K562 (cell line): ENCODE measurements around the gene CHAC1. TPM values are rescaled to one million over a fixed set of nuclear protein-coding genes. Genes with fewer than 3 reads are reported as not detected.

ENCODE experiments used
- ATAC-seq: fragments of 200-7000 bp; cut with Tn5 transposase; 3 replicates; pipeline ENCODE4 v1.9.1; 2020; ENCODE audit warnings: moderate library complexity
- BruUV-seq: library from RNA; stranded (reverse); fragments of 400-500 nt; replicated peaks from 2 replicates; lab custom pipeline; 2021; lab: Mats Ljungman, UMichigan
- CTCF ChIA-PET: fragments of 300-600 bp; formaldehyde crosslinking; extraction: SDS; loops from one replicate; lab custom pipeline; 2021; ENCODE audit warnings: low intra/inter-chr PET ratio; lab: Yijun Ruan, JAX
- POLR2A ChIA-PET: fragments of 300-600, 350-650 bp; sonication (Branson Sonifier 250); formaldehyde crosslinking; extraction: SDS; loops from one replicate; lab custom pipeline; 2021; ENCODE audit warnings: antibody characterized with exemption, inconsistent platforms; lab: Yijun Ruan, JAX
- DNase-seq, 4 experiments: peaks; one replicate each; pipeline versions ENCODE4 v3.0.0 to v3.0.0-alpha.2; 2011 to 2018; ENCODE audit warnings: low spot score in 3 of 4, mixed read lengths in 3 of 4; ENCODE audit errors: extremely low read depth in 1 of 4
- FAIRE-seq: peaks from 2 replicates; lab custom pipeline; 2011; peaks lifted over from hg19 to GRCh38; lab: Jason Lieb, UNC
- H2AFZ ChIP-seq: 2 replicates; pipeline ENCODE4 v1.6.0; 2011; ENCODE audit warnings: low read depth, low read length, control low read depth, inconsistent platforms
- H3K27ac ChIP-seq: fragments of 200-600 bp; 3 replicates; pipeline ENCODE4 v1.8.0; 2011; ENCODE audit warnings: low read depth, mild to moderate bottlenecking, control low read depth, inconsistent platforms, low read length, moderate library complexity, mixed read lengths; ENCODE audit errors: extremely low read depth
- H3K27me3 ChIP-seq, 2 experiments: fragments of 300-600 bp in 1 of 2; 2 replicates in 1 of 2; 3 replicates in 1 of 2; pipeline versions ENCODE4 v1.6.0 to v1.8.0; 2011; ENCODE audit warnings: inconsistent platforms in 2 of 2, low read length in 2 of 2, mild to moderate bottlenecking in 1 of 2, mixed read lengths in 1 of 2, moderate library complexity in 1 of 2; ENCODE audit not compliant: control insufficient read depth in 2 of 2, insufficient read depth in 2 of 2
- H3K36me3 ChIP-seq: fragments of 300-600 bp; 3 replicates; pipeline ENCODE4 v1.8.0; 2011; ENCODE audit warnings: mild to moderate bottlenecking, low read length, inconsistent platforms; ENCODE audit not compliant: control insufficient read depth, insufficient read depth
- H3K4me1 ChIP-seq, 2 experiments: fragments of 200-600 bp in 1 of 2; replicated peaks in 1 of 2; 2 replicates in 1 of 2; 3 replicates in 1 of 2; pipeline versions ENCODE4 v1.5.1 to v1.8.0; 2011; ENCODE audit warnings: inconsistent platforms in 2 of 2, low read length in 2 of 2, mild to moderate bottlenecking in 1 of 2, mixed read lengths in 1 of 2, moderate library complexity in 1 of 2; ENCODE audit not compliant: control insufficient read depth in 2 of 2, insufficient read depth in 2 of 2
- H3K4me2 ChIP-seq: 2 replicates; pipeline ENCODE4 v1.6.1; 2011; ENCODE audit warnings: low read length, control low read depth, inconsistent platforms, mixed read lengths; ENCODE audit not compliant: insufficient read depth
- H3K4me3 ChIP-seq: fragments of 200-600 bp; sonication (generic), shearing (Covaris generic); 2 replicates; pipeline ENCODE4 v1.5.1; 2016; ENCODE audit warnings: control low read depth, inconsistent platforms
- H3K79me2 ChIP-seq: fragments of 200-600 bp; 3 replicates; pipeline ENCODE4 v1.8.0; 2011; ENCODE audit warnings: low read length, inconsistent platforms; ENCODE audit not compliant: control insufficient read depth, insufficient read depth
- H3K9ac ChIP-seq, 2 experiments: 2 replicates each; pipeline versions ENCODE4 v1.6.0 to v1.6.1; 2011; ENCODE audit warnings: low read depth in 2 of 2, low read length in 2 of 2, control low read depth in 1 of 2, inconsistent platforms in 1 of 2, mild to moderate bottlenecking in 1 of 2, mixed read lengths in 1 of 2; ENCODE audit not compliant: insufficient read depth in 1 of 2
- H3K9me1 ChIP-seq: one replicate; pipeline ENCODE4 v1.6.0; 2011; ENCODE audit warnings: inconsistent platforms, mild to moderate bottlenecking, low read length, moderate library complexity; ENCODE audit not compliant: control insufficient read depth, insufficient read depth
- H3K9me3 ChIP-seq: replicated peaks from 2 replicates; pipeline ENCODE4 v1.5.1; 2011; ENCODE audit warnings: low read depth, low read length, inconsistent platforms; ENCODE audit not compliant: control insufficient read depth, insufficient read depth
- H4K20me1 ChIP-seq: replicated peaks from 2 replicates; pipeline ENCODE4 v1.6.1; 2011; ENCODE audit warnings: low read length, inconsistent platforms, mixed read lengths; ENCODE audit not compliant: control insufficient read depth, insufficient read depth
- FOSL1 ChIP-seq: fragments of 200-800 bp; sonication (Bioruptor generic); conservative IDR thresholded peaks from 2 replicates; pipeline ENCODE4 v1.6.1; 2016; ENCODE audit warnings: missing genetic modification characterization, missing compliant biosample characterization
- FOXK2 ChIP-seq, 2 experiments: fragments of 450-650 bp; IDR thresholded peaks in 1 of 2; conservative IDR thresholded peaks in 1 of 2; 2 replicates each; pipeline ENCODE4 v1.6.1; 2016; ENCODE audit warnings: low read depth in 2 of 2, mild to moderate bottlenecking in 1 of 2
- SREBF1 ChIP-seq: fragments of 150-350 bp; IDR thresholded peaks from 2 replicates; pipeline ENCODE4 v1.6.1; 2014; ENCODE audit warnings: antibody characterized with exemption, low read depth, low read length, borderline replicate concordance
- ZBTB7A ChIP-seq: IDR thresholded peaks from 2 replicates; pipeline ENCODE4 v1.6.1; 2011; ENCODE audit warnings: low read depth, mild to moderate bottlenecking, low read length, moderate library complexity, borderline replicate concordance; ENCODE audit not compliant: control insufficient read depth
- ZEB2 ChIP-seq: fragments of 450-650 bp; IDR thresholded peaks from 2 replicates; pipeline ENCODE4 v1.6.1; 2016
- ZNF239 ChIP-seq: fragments of 250-450 bp; sonication (Bioruptor Pico); IDR thresholded peaks from 2 replicates; pipeline ENCODE4 v1.4.0; 2020; ENCODE audit warnings: mild to moderate bottlenecking
- ZNF584 ChIP-seq: fragments of 200-800 bp; sonication (Bioruptor generic); IDR thresholded peaks from 2 replicates; pipeline ENCODE4 v1.6.1; 2016; ENCODE audit warnings: low read depth, mild to moderate bottlenecking, missing genetic modification characterization, missing compliant biosample characterization
- ZNF77 ChIP-seq: fragments of 250-450 bp; sonication (Bioruptor Pico); IDR thresholded peaks from 2 replicates; pipeline ENCODE4 v1.5.0; 2020
- WGBS: fragments of 100-300 bp; shearing (Covaris generic); methylation state at CpG from one replicate; pipeline ENCODE4 v1.1.6; 2016; ENCODE audit warnings: low coverage, mixed read lengths; ENCODE audit not compliant: insufficient coverage; ENCODE audit errors: missing lambda C conversion rate; 5-methylcytosine and 5-hydroxymethylcytosine counted together
- in situ Hi-C: fragments of 300-500 bp; cut with MboI; formaldehyde crosslinking; loops from 4 replicates; pipeline ENCODE4 v1.15.0; 2018; ENCODE audit warnings: inconsistent platforms, mixed read lengths
- intact Hi-C: fragments of 100-400 bp; cut with micrococcal nuclease; formaldehyde crosslinking; loops from 2 replicates; pipeline ENCODE4 v1.14.2; 2022
- polyA plus RNA-seq, 8 experiments: library from polyadenylated mRNA; depleted of rRNA in 4 of 8; stranded (reverse) in 5 of 8; unstranded in 3 of 8; fragments of >200 nt; fragmentation: Nextera tagmentation in 2 of 8; fragmentation: Illumina TruSeq in 1 of 8; extraction: Ambion mirVana in 2 of 8; extraction: Trizol in 1 of 8; gene quantifications; 2 replicates each; pipeline versions ENCODE4 v1.2.1 to v1.2.3, GENCODE V29; 2011 to 2014; ENCODE audit warnings: inconsistent platforms in 1 of 8, missing spikeins in 1 of 8
- total RNA-seq, 7 experiments: library from RNA; depleted of rRNA in 6 of 7; stranded (reverse); fragments of >200 nt in 6 of 7; fragmentation: Illumina TruSeq in 2 of 7; extraction: Trizol in 2 of 7; gene quantifications; 2 replicates each; pipeline versions ENCODE4 v1.2.1 to v1.2.3, GENCODE V29; 2011 to 2021; ENCODE audit warnings: low replicate concordance in 1 of 7
- TF ChIP-seq, protein P1 (sequence below): sonication (generic); formaldehyde crosslinking; IDR thresholded peaks from 2 replicates; pipeline ENCODE4 v1.8.0; 2022; ENCODE audit warnings: mild to moderate bottlenecking, missing genetic modification reagents

CHAC1 gene
- total and polyA plus RNA-seq, 9 of the 15 experiments (the other 6 are each of a cell fraction or from before 2014, with no cell fraction given) = 0.47 to 39.0 (median 7.5) TPM

DNA sequence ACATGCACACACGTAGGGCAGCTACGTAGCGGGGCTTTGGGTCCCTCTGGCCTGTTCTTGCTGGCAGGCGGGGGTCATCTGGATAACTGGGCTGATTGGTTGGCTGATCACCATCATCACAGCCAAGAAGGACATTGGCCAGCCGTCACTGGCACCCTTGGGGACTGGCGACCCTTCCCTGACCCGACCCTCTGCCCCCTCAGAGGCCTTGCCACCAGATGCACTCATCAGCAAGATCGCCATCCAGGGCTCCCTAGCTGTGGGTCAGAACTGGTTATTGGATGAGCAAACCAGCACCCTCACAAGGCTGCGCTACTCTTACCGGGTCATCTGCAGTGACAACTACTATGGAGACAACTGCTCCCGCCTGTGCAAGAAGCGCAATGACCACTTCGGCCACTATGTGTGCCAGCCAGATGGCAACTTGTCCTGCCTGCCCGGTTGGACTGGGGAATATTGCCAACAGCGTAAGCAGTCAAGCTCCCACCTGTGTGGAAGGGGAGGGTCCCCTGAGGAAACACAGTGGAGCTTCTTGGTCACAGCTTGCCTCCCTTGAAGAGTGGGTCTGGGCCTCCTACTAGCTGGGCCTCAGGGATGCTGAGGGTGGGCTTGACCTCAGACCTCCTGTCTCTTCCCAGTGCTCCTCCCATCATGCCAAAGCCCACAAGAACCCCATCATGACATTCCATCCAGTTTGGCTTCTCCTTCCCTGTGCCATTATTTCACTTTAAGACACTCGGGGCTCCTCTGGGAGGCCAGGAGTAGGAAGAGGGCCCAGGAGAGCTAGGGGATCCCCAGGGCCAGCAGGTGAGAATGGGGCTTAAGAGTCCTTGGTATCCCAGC is 21.8 kb upstream of the CHAC1 start:
- in situ Hi-C loops = no loop called here
- peak overlapping the region; percentile 24 to 72; a peak in 2 of 4 replicates for H3K9ac ChIP-seq

More for the DNA sequence above, 21.8 kb upstream of the CHAC1 start:
- intact Hi-C loops = no loop called here
- H3K27ac ChIP-seq = no peak overlapping the region
- ChIA-PET CTCF (no interaction called here), POLR2A (interaction anchor here (0.6 to 1.5 kb wide), 8 partner anchors 9 to 510 kb away, joined by 3 to 6 read pairs (median 3); no protein-coding TSS in a partner anchor)
- H3K4me1 ChIP-seq = peaks cover 15 to 59% of the 10 kb centered on the region in 2 experiments
- no peaks in the 10 kb centered on the region for H3K36me3 ChIP-seq
- no TSS peak for BruUV-seq
- no peaks in the 10 kb centered on the region for H3K9me3 ChIP-seq
- H3K4me3 ChIP-seq = no peak overlapping the region
- H3K4me2 ChIP-seq = no peak overlapping the region
- DNase-seq (no peak), ATAC-seq (no peak), FAIRE-seq (peak; percentile 23)
- 0 out of 2 replicates have a peak, but pooled peaks cover 4% of the 10 kb centered on the region for H4K20me1 ChIP-seq
- 75% methylated on average over 16 of the region's 16 CpGs for WGBS
- TF ChIP-seq ZNF584 (CRISPR knock-in tag) (no peak), ZEB2 (no peak), FOXK2 (conservative IDR thresholded peaks at IDR 0.05 in 1 of 2, IDR thresholded peaks at IDR 0.05 in 1 of 2; ENCODE audit: low read depth in 2 of 2) (no peak), SREBF1 (no peak), ZBTB7A (no peak), ZNF77 (no peak), FOSL1 (tag) (no peak), ZNF239 (CRISPR knock-in tag) (no peak)
- TF ChIP-seq, protein P1, sequence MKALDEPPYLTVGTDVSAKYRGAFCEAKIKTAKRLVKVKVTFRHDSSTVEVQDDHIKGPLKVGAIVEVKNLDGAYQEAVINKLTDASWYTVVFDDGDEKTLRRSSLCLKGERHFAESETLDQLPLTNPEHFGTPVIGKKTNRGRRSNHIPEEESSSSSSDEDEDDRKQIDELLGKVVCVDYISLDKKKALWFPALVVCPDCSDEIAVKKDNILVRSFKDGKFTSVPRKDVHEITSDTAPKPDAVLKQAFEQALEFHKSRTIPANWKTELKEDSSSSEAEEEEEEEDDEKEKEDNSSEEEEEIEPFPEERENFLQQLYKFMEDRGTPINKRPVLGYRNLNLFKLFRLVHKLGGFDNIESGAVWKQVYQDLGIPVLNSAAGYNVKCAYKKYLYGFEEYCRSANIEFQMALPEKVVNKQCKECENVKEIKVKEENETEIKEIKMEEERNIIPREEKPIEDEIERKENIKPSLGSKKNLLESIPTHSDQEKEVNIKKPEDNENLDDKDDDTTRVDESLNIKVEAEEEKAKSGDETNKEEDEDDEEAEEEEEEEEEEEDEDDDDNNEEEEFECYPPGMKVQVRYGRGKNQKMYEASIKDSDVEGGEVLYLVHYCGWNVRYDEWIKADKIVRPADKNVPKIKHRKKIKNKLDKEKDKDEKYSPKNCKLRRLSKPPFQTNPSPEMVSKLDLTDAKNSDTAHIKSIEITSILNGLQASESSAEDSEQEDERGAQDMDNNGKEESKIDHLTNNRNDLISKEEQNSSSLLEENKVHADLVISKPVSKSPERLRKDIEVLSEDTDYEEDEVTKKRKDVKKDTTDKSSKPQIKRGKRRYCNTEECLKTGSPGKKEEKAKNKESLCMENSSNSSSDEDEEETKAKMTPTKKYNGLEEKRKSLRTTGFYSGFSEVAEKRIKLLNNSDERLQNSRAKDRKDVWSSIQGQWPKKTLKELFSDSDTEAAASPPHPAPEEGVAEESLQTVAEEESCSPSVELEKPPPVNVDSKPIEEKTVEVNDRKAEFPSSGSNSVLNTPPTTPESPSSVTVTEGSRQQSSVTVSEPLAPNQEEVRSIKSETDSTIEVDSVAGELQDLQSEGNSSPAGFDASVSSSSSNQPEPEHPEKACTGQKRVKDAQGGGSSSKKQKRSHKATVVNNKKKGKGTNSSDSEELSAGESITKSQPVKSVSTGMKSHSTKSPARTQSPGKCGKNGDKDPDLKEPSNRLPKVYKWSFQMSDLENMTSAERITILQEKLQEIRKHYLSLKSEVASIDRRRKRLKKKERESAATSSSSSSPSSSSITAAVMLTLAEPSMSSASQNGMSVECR (CRISPR knock-in tag) = no peak
- no peaks in the 10 kb centered on the region for H3K79me2 ChIP-seq
- no peak overlapping the region for H2AFZ ChIP-seq
- H3K27me3 ChIP-seq = peaks cover 0 to 15% of the 10 kb centered on the region in 2 experiments; a peak in 2 of 5 replicates
- H3K9me1 ChIP-seq = peaks cover 3% of the 10 kb centered on the region
